Endothelial cell of umbilical vein (primary cell): Measurements from ENCODE around the gene SEC16B. TPM values are rescaled to one million over a fixed set of nuclear protein-coding genes. Genes with fewer than 3 reads are reported as not detected.

ENCODE experiments used
- BruUV-seq: library from RNA; stranded (reverse); fragments of 400-500 nt; replicated peaks from 2 replicates; lab custom pipeline; 2021; lab: Mats Ljungman, UMichigan
- CTCF ChIA-PET: fragments of 300-600, 350-600 bp; sonication (Branson Sonifier 250); formaldehyde crosslinking; loops from one replicate; lab custom pipeline; 2021; ENCODE audit warnings: antibody characterized with exemption, inconsistent platforms; lab: Charles Lee
- POLR2A ChIA-PET: fragments of 300-600, 350-600 bp; sonication (Branson Sonifier 250); formaldehyde crosslinking; loops from one replicate; lab custom pipeline; 2021; ENCODE audit warnings: antibody characterized with exemption, inconsistent platforms; lab: Charles Lee
- DNase-seq: peaks from one replicate; pipeline ENCODE4 v3.0.0-alpha.2; 2011; ENCODE audit warnings: low read depth, low spot score
- FAIRE-seq: peaks from 2 replicates; lab custom pipeline; 2011; peaks lifted over from hg19 to GRCh38; lab: Jason Lieb, UNC
- H2AFZ ChIP-seq: 2 replicates; pipeline ENCODE4 v1.6.0; 2012; ENCODE audit warnings: low read depth, low read length, control low read depth, inconsistent platforms
- H3K27ac ChIP-seq: 2 replicates; pipeline ENCODE4 v1.5.1; 2011; ENCODE audit warnings: low read depth, mild to moderate bottlenecking, control low read depth, low read length, moderate library complexity; ENCODE audit not compliant: insufficient read depth
- H3K27me3 ChIP-seq, 2 experiments: 2 replicates each; pipeline versions ENCODE4 v1.6.0 to v1.6.1; 2011; ENCODE audit warnings: low read length in 2 of 2, mixed read lengths in 1 of 2; ENCODE audit not compliant: control insufficient read depth in 2 of 2, insufficient read depth in 2 of 2
- H3K36me3 ChIP-seq, 2 experiments: 2 replicates in 1 of 2; 3 replicates in 1 of 2; pipeline ENCODE4 v1.5.1; 2011; ENCODE audit warnings: low read length in 2 of 2, mild to moderate bottlenecking in 1 of 2, moderate library complexity in 1 of 2; ENCODE audit not compliant: control insufficient read depth in 2 of 2, insufficient read depth in 2 of 2; ENCODE audit errors: extremely low read depth in 1 of 2
- H3K4me1 ChIP-seq: 3 replicates; pipeline ENCODE4 v1.5.1; 2011; ENCODE audit warnings: mild to moderate bottlenecking, low read length; ENCODE audit not compliant: control insufficient read depth, insufficient read depth; ENCODE audit errors: extremely low read depth
- H3K4me2 ChIP-seq: 2 replicates; pipeline ENCODE4 v1.6.1; 2011; ENCODE audit warnings: low read length, control low read depth, mixed read lengths; ENCODE audit not compliant: insufficient read depth
- H3K4me3 ChIP-seq, 3 experiments: fragments of 200-600 bp in 1 of 3; sonication (generic), shearing (Covaris generic) in 1 of 3; replicated peaks in 1 of 3; 2 replicates each; pipeline ENCODE4 v1.5.1; 2011 to 2016; ENCODE audit warnings: control low read depth in 3 of 3, low read length in 3 of 3, mild to moderate bottlenecking in 2 of 3, inconsistent platforms in 1 of 3, low read depth in 1 of 3, moderate library complexity in 1 of 3; ENCODE audit not compliant: insufficient read depth in 1 of 3
- H3K79me2 ChIP-seq: 2 replicates; pipeline ENCODE4 v1.6.0; 2012; ENCODE audit warnings: low read length, inconsistent platforms; ENCODE audit not compliant: control insufficient read depth, insufficient read depth
- H3K9ac ChIP-seq: replicated peaks from 2 replicates; pipeline ENCODE3; 2011; ENCODE audit warnings: low read length, control low read depth; ENCODE audit not compliant: insufficient read depth; ENCODE audit errors: extremely low read depth
- H3K9me1 ChIP-seq: replicated peaks from 3 replicates; pipeline ENCODE4 v1.6.0; 2011; ENCODE audit warnings: mild to moderate bottlenecking, low read length; ENCODE audit not compliant: control insufficient read depth, insufficient read depth; ENCODE audit errors: extremely low read depth
- H3K9me3 ChIP-seq: replicated peaks from 2 replicates; pipeline ENCODE4 v1.5.1; 2012; ENCODE audit warnings: low read length, inconsistent platforms; ENCODE audit not compliant: control insufficient read depth, insufficient read depth
- H4K20me1 ChIP-seq: replicated peaks from 2 replicates; pipeline ENCODE3; 2011; ENCODE audit warnings: mild to moderate bottlenecking, low read length; ENCODE audit not compliant: control insufficient read depth, insufficient read depth; ENCODE audit errors: extremely low read depth
- EZH2 ChIP-seq: IDR thresholded peaks from 2 replicates; pipeline ENCODE4 v1.6.1; 2012; ENCODE audit warnings: borderline replicate concordance, low read depth, mild to moderate bottlenecking, moderate library complexity, low read length, inconsistent platforms; ENCODE audit not compliant: severe bottlenecking
- FOS ChIP-seq: IDR thresholded peaks from 2 replicates; pipeline ENCODE4 v1.6.1; 2011; ENCODE audit warnings: mild to moderate bottlenecking, low read length, moderate library complexity, borderline replicate concordance; ENCODE audit not compliant: insufficient read depth
- GATA2 ChIP-seq: IDR thresholded peaks from 2 replicates; pipeline ENCODE4 v1.7.0; 2011; ENCODE audit warnings: low read depth, mild to moderate bottlenecking, moderate library complexity, mixed read lengths, low read length; ENCODE audit not compliant: insufficient read length, insufficient read depth
- JUN ChIP-seq: IDR thresholded peaks from 2 replicates; pipeline ENCODE4 v1.6.1; 2011; ENCODE audit warnings: borderline replicate concordance, low read depth; ENCODE audit not compliant: insufficient read length, insufficient read depth
- MYC ChIP-seq: IDR thresholded peaks from one replicate; pipeline ENCODE4 v1.6.1; 2011; ENCODE audit warnings: mild to moderate bottlenecking, low read depth, low read length
- POLR2A ChIP-seq: IDR thresholded peaks from 2 replicates; pipeline ENCODE4 v1.6.1; 2012; ENCODE audit warnings: low read depth, mild to moderate bottlenecking, control low read depth, low read length
- POLR2AphosphoS5 ChIP-seq: IDR thresholded peaks from 2 replicates; pipeline ENCODE4 v1.6.1; 2012; ENCODE audit warnings: low read depth, mild to moderate bottlenecking, control low read depth, low read length, moderate library complexity; ENCODE audit not compliant: insufficient read depth
- dilution Hi-C: fragments of 300-500 bp; cut with MboI; formaldehyde crosslinking; loops from one replicate; pipeline ENCODE4 v1.15.0; 2019; ENCODE audit warnings: low sequenced_read_pairs; ENCODE audit not compliant: extremely low pct_ligation_motif_present
- intact Hi-C: fragments of 100-400 bp; cut with micrococcal nuclease; formaldehyde crosslinking; loops from one replicate; pipeline ENCODE4 v1.10.0; 2022
- polyA plus RNA-seq, 4 experiments: library from polyadenylated mRNA; depleted of rRNA in 3 of 4; stranded (reverse) in 3 of 4; unstranded in 1 of 4; fragments of >200 nt; gene quantifications; 2 replicates each; pipeline versions ENCODE4 v1.2.1 to v1.2.3, GENCODE V29; 2011 to 2012; ENCODE audit warnings: missing spikeins in 1 of 4
- total RNA-seq: library from RNA; stranded (reverse); gene quantifications from 2 replicates; pipeline ENCODE4 v1.2.3, GENCODE V29; 2021
- TF ChIP-seq, protein P1 (sequence below): IDR thresholded peaks from 2 replicates; pipeline ENCODE4 v1.6.1; 2011; ENCODE audit not compliant: insufficient read depth, insufficient read length
- TF ChIP-seq, protein P2 (sequence below), 2 donors: IDR thresholded peaks; 1 replicate in 1 of 2; 2 replicates in 1 of 2; pipeline ENCODE4 v1.5.1; 2011; ENCODE audit warnings: low read length in 2 of 2, mild to moderate bottlenecking in 2 of 2, moderate library complexity in 2 of 2, control low read depth in 1 of 2, inconsistent platforms in 1 of 2, low read depth in 1 of 2; ENCODE audit not compliant: insufficient read depth in 1 of 2; ENCODE audit errors: extremely low read depth in 1 of 2

SEC16B gene
- total and polyA plus RNA-seq, 2 donors (not counting 3 experiments of a cell fraction or from before 2014, with no cell fraction given): 0.44 to 0.58 TPM

DNA sequence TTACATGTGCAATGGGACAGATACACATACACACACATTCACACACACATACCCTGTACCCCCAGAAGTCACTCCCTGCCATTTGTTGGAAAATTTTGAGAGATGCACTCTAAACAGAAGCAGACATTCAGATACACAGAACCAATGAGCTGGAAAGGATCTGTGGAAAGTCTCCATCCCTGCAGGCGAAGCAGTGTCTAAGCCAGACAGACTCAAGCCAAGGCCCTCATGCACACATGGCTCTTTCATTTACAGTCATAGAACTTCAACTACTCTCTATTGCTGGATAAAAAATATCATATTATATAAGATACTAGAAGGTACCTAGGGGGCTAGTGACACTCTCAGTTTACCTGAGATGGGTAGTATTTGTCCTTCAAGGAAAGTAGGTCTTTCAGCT, 7.3 kb upstream of the SEC16B start:
- Histone ChIP-seq H3K79me2 (no peaks in the 10 kb centered on the region), H3K4me3 (no peak overlapping the region), H3K4me2 (no peak overlapping the region), H3K9me3 (no peaks in the 10 kb centered on the region), H2AFZ (no peak overlapping the region), H3K36me3 (no peaks in the 10 kb centered on the region), H3K9me1 (no peaks in the 10 kb centered on the region), H3K27ac (no peak overlapping the region), H3K9ac (no peak overlapping the region), H4K20me1 (no peaks in the 10 kb centered on the region), H3K27me3 (no peaks in the 10 kb centered on the region), H3K4me1 (no peaks in the 10 kb centered on the region)
- intact Hi-C loops (no loop called here), dilution Hi-C loops (no loop called here)
- DNase-seq (no peak), FAIRE-seq (no peak)
- BruUV-seq: no TSS peak
- no peak for TF ChIP-seq POLR2A
- TF ChIP-seq JUN: no peak
- no peak for TF ChIP-seq POLR2AphosphoS5
- TF ChIP-seq, protein P1, sequence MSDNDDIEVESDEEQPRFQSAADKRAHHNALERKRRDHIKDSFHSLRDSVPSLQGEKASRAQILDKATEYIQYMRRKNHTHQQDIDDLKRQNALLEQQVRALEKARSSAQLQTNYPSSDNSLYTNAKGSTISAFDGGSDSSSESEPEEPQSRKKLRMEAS: no peak
- TF ChIP-seq GATA2: no peak
- no peak for TF ChIP-seq MYC
- no peak for TF ChIP-seq FOS
- TF ChIP-seq, protein P2, sequence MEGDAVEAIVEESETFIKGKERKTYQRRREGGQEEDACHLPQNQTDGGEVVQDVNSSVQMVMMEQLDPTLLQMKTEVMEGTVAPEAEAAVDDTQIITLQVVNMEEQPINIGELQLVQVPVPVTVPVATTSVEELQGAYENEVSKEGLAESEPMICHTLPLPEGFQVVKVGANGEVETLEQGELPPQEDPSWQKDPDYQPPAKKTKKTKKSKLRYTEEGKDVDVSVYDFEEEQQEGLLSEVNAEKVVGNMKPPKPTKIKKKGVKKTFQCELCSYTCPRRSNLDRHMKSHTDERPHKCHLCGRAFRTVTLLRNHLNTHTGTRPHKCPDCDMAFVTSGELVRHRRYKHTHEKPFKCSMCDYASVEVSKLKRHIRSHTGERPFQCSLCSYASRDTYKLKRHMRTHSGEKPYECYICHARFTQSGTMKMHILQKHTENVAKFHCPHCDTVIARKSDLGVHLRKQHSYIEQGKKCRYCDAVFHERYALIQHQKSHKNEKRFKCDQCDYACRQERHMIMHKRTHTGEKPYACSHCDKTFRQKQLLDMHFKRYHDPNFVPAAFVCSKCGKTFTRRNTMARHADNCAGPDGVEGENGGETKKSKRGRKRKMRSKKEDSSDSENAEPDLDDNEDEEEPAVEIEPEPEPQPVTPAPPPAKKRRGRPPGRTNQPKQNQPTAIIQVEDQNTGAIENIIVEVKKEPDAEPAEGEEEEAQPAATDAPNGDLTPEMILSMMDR (IDR thresholded peaks at IDR 0.05; ENCODE audit: extremely low read depth in 1 of 2, insufficient read depth in 1 of 2, low read depth in 1 of 2, low read length in 2 of 2): no peak
- no peak for TF ChIP-seq EZH2
- ChIA-PET POLR2A (no interaction called here), CTCF (interaction anchor here (1.2 kb wide), 1 partner anchor 22 kb away, joined by 3 read pairs; no protein-coding TSS in a partner anchor)
